LoVo (cell line): ENCODE data around the gene VSX2.

Experiments
- DNase-seq: peaks from one replicate; pipeline ENCODE4 v3.0.0-alpha.2; 2016; ENCODE audit warnings: low spot score

VSX2 gene

DNA sequence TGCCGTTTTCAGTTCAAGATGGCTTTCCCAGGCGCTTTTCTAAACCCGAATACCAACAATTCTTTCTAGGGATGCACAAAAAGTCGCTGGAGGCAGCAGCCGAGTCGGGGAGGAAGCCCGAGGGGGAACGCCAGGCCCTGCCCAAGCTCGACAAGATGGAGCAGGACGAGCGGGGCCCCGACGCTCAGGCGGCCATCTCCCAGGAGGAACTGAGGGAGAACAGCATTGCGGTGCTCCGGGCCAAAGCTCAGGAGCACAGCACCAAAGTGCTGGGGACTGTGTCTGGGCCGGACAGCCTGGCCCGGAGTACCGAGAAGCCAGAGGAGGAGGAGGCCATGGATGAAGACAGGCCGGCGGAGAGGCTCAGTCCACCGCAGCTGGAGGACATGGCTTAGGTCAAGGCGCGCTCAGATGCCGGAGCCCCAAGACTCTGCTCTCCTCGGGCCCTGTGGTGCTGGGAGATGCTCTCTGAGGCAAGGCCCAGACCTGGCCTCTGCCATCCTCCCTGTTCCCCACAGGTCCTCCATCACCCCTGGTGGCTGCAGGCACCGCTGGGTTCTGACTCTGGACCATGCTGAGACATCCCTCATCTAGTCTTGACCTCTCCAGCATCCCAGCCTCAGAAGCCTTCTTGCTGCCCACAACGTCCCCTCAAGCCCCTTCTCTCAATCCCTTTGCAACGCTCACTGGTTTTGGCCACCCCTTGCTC lies 21.4 kb downstream of the VSX2 start:
- DNase-seq, result no peak

DNA sequence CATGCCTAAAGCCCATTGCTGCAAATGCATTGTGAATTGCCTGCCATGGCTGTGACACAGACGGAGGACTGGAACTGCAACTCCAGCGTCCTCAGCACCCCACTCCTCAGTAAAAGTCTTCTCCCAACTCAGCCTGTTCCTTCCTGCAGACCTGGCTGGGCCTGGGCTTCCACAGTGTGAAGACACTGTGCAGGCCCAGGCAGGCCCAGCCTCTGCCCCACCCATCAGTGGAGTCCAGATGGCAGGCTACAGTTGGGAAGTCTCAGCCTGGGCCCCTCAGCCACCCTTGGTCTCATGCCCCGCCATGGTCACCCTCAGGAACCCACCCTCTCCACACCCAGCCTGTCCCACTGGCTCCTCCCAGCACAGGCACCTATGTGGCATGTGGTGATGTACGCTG lies 22.0 kb downstream of the VSX2 start:
- no peak for DNase-seq

DNA sequence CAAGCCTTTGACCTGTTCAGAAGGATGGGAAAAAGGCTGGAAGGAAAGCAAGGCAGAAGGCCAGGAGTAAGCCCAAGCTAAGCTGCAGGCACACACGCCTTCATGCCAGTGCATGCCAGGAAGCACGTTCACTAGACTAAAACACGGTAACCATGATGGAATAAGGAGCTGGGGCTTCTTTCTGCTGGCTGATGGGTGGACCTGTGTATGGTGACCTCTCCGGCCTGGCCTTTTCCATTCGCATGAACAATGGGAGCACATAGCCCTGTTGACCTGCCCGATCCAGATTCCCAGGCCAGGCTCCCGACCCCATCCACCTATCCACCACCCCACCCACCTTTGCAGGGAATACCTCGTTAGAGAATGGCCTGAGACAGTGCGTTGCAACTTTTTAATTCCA lies 22.8 kb downstream of the VSX2 start:
- DNase-seq, result no peak

DNA sequence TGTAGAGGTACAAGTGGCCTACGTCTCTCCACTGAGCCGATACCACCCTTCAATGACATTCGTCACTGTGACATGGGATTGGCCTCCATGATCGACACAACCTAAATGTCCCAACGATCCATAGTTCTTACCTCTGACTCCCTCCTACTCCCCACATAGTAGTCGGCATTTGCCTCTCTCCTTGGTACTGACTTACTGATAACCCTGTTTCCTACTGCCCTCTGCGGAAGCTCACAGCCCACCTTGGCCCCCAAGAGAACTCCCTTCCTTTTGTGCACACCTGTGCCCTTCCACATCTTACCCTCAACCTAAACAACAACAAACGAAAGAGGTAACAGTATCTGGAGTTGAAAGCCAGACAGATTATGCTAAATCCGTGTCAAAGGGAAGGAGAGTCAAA lies 23.9 kb downstream of the VSX2 start:
- no peak for DNase-seq

DNA sequence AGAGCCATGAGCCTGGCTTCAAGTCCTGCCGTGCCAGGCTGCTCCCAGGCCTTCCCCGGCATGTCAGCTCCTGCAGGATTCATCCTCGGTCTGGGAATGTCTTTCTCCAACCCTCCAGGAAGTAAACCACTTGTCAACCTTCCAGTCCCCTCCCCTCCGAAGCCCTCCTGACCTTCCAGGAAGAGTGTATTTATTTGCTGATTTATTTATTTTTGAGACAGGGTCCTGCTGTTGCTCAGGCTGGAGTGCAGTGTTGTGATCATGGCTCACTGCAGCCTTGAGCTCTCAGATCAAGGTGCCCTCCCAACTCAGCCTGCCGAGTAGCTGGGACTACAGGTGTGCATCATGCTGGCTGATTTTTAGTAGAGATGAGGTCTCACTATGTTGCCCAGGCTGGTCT lies 24.7 kb downstream of the VSX2 start:
- DNase-seq, result no peak

DNA sequence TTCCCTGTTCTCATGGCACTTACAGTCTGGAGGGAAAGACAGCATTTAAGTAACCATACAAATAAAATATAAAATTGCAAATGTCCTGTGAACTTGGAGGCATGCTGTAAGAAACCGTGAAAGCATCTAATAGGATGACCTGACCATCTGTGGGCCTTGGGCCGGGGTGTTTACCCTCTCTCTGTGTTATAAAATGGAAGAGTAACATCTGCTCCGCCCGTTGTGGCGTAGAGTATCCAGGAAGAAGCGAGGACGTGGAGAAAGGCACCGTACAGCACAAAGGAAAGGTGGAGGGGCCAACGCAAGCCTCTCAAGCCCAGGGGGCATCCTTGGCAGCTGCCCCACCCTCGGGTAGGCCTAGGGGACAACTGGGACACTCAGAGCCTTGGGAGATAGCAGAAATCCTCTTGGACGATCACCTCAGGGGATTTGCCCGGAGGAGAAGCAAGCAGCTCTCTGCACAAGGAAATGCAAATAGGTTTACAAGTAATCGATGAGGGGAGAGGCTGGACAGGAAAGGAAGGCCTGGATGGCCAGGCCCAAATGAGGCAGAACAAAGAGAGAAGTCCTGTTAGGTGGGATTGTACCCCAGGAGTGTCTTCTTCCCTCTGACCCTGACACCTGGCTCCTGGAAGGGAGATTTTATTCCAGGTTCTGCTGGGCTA lies 26.2 kb downstream of the VSX2 start:
- DNase-seq, result no peak

DNA sequence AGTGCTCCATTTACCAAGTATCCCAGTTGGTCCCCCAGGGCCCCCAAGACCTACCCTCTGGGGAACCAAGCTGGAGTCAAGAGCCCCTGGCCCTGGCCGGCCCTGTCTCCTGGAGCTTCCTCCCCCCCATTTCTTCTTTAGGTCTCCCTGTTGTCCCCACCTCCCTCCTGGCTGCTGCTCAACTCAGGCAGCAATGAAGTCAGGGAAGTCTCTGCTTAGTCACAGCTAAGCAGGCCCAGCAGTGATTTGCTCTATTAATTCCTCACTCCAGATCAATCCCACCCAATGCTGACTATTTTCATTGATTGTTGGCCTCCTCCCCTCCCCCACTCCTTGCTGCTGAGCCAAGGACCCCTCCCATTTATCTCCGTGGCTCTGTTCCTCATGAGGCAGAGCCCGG lies 28.3 kb downstream of the VSX2 start:
- DNase-seq, result no peak

DNA sequence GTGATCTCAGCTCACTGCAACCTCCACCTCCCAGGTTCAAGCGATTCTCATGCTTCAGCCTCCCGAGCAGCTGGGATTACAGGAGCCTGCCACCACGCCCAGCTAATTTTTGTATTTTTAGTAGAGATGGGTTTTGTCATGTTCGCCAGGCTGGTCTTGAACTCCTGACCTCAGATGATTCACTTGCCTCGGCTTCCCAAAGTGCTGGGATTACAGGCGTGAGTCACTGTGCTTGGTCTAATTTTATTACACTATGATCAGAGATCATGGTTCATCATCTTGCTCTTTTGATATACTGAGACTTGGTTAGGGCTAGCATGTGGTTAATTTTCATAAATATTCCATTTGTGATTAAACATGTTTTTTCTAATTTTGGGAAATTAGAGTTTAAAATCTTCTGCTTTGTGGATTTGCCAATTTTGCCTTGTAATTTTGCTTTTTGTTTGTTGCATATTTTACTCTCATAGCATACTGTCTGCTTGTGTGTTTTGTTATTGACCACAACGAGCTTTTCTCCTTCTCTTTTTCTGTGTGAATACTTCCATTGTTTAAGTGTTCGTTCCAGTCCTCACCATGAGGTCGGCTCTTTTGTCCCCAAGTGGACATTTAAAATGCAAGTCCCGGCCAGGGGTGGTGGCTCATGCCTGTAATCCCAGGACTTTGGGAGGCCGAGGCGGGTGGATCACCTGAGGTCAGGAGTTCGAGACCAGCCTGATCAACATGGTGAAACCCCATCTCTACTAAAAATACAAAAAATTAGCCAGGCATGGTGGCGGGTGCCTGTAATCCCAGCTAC lies 31.3 kb downstream of the VSX2 start:
- DNase-seq, result peak; percentile 30

DNA sequence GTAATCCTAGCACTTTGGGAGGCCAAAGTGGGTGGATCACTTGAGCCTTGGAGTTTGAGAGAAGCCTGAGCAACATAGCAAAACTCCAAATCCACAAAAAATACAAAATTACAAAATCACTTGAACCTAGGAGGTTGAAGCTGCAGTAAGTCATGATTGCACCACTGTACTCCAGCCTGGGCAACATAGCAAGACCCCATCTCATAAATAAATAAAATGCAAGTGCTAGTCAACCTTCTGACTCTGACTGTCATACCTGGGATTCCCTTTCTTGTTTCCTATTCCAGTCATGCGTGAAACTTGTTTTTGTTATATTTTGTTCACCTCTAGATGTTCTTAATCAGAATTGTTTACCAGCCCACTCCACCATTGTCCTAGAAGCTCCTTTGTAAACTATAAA lies 32.1 kb downstream of the VSX2 start:
- no peak for DNase-seq

DNA sequence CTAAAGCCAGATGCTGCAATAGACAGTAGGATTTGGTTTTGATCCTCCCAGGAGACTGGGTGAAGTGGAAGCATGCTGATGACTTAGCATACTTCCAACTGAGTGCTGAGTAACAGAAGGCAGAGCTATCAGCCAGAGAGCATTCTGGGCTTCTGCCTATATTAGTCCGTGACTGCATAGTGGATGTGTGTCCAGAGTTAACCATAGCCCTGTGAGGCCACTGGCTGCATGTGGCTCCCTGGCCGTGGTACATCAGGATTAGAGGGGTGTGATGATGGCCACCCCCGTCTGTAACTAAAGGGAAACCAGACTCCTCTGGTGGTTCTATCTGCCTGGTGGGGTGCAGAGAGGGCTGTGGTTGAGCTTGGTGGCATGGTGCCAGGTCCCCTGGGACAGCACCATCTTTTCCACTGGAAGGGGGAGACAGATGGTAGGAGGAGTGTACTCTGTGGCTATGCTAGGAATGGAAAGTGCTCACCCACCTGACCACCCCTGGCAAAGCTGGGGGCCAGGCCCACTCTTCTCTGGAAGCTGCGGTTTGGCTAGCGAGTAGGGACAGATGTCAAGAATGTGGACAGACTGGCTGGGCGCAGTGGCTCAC lies 36.1 kb downstream of the VSX2 start:
- no peak for DNase-seq

DNA sequence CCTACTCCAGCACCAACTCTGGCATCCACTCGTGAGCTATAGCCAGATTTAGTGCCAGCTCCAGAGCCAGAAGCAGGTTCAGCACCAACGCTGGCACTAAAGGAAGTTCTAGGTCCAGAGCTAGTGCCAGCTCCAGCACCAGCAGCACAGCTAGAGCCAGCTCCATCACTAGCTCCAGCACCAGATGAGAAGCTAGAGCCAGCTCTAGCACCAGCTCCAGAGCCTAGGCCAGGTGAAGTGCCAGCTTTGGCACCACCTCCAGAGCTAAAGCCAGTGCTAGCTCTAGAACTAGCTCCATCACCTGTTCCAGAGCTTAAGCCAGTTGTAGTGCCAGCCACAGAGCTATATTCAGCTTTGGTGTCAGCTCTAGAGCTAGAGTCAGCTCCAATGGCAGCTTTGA lies 38.8 kb downstream of the VSX2 start:
- DNase-seq, result no peak

DNA sequence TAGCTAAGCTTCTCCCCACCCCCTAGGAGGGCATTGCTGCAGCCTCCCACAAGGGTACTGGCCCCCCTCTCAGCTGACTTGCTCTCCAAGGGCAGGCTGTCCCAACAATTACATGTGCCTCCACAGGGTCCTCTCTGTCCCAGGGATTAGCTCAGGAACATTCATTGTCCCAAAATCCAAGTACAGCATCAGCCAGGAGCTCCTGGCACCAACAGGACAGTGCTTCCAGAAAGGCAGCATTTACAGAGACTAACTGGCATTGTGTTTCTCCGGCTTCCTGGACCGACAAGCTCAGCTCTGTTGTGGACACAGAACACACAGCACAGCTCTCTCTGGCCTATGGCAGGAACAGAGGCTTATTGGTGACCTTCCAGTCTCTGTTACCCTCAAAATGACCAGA lies 41.8 kb downstream of the VSX2 start:
- no peak for DNase-seq

DNA sequence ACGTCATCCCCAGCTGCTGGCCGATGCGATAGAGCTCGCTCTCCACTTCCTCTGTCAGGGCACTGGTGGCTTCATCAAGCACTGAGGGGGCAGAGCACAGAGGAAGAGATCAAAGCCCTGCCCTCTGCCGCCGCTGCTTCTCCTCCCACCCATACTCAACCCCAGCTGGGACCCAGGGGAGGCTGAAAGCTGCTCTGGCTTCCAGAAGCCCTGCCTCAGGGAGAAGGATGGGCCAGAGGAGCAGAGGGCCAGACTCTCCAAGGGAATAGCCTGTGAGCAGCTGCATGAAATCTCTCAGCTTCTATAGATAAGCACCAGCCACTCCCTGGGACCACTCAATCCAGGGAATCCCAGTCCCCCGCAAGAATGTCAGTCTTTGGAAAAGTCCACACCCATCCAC lies 47.5 kb downstream of the VSX2 start:
- DNase-seq, result no peak

DNA sequence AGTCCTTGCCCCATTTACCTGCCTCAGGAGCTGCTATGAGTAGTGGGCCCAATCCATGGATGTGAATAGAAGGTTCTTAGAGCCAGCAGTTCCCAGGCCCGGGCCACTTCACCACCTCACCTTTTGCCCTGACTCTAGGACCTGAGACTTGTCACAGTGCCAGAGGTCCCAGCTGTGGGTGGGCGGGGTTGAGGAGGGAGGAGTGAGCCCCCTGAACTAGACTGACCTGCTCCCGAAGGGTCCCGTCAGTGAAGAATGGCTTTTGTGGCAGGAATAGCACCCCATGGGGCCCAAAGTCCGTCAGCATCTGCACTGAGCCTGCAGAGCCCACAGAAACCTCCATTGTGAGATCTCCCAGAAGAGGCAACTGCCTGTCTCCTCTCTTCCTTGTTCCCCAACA lies 50.6 kb downstream of the VSX2 start:
- DNase-seq, result no peak

DNA sequence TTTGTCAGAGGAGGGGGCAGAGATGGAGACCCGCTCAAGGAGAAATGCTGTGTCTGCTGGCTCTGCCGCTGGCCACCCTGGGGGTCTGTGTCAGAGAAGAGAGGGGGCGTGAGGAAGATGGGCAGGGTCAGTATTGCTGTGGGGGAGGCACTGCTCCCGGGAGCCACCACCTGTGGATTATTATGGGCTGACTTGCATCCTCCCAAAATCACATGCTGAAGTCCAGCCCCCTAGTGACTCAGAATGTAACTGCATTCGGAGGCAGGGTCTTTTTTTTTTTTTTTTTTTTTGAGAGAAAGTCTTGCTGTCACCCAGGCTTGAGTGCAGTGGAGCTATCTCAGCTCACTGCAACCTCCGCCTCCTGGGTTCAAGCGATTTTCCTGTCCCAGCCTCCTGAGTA lies 51.2 kb downstream of the VSX2 start:
- DNase-seq, result no peak

DNA sequence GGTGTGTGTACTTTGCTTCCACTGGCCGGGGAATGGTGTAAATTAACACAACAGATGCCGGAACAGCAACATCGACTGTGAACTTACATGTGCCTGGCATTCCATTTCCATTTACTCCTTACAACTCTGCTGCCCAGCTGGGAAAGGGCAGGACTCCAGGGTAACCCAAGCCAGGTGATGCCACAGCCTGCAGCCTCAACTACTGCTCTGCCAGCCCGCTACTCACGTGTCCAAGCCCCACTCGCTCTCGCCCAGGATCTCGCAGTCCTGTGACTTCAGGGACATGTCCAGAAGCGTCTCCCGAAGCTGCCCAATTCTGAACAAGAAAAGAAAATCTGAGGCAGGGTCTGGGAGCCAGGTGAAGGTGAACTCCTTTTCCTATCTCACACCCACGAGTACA lies 52.8 kb downstream of the VSX2 start:
- no peak for DNase-seq

DNA sequence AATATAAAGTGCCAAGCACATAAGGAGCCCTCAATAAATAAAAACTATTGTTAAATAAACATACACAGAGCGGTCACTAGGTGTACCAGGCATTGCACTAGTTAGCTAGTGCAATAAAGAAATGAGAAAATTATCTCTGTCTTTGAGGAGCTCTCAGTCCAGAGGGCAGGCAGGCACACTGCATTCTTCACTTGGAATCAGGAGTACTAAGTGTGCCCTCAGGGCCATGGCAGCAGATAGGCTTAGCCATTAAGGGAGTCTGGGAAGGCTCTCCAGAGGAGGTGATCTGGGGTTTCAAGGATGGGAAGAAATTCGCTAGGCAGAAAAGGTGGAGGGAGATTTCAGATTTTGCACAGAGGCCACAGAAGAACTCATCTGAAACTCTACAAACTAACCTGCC lies 54.4 kb downstream of the VSX2 start:
- DNase-seq, result no peak

DNA sequence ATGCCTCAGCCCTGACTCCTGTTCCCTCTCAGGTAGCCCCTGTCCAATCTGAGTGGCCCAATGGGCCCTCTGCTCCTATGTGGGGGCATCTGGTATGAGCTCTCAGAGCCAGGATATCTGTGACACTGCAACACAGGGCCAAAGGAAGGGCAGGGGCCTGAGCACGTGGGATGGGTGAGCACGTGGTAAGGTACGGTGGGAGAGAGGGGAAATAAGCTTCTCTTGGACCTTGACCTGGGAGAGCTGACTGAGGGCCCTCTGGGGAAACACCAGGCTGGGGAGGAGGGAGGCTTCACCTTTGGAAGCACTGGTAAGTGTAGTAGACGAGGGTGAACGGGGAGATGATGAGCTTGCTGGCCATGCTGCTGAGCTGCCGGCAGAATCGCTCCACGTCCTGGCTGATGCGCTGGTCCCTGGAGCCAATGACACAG lies 56.8 kb downstream of the VSX2 start:
- DNase-seq, result no peak

DNA sequence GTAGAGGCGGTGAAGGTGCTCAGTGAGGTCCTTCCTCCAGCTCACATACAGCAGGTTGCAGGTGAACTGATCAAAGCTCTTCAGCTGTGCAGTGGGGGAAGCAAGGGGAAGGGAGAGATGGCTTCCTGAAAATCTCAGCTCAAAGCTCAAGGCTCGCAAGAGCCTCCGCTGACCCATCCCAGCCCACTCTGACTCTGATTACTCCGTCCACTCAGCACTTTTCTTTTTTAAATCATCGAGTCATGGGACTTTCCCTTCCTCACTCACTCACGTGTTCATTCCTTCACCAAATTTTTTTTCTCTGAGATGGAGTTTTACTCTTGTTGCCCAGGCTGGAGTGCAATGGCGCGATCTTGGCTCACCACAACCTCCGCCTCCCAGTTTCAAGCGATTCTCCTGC lies 58.7 kb downstream of the VSX2 start:
- DNase-seq, result no peak

DNA sequence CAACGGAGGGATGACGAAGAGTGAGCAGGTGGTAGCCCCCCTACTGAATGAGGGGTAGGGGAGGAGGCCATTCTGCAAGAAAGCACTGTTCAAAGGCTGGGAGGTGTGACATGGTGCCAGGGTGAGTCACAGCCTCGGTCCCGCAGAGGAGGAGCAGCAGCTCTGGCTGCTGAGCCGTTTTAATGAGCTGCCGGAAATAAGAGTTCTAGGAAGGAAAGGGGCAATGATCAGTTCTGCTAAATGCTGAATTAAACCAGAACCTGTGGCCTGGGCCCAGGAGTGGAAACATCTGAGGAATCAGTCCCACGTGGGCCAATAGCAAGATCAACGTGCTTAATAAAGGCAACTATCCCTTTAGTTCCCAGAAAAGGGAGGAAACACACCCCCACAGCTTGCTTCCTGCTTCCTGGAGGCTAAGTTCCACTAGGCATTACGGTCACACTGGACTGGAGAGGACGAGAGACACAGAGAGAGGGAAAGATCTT lies 59.9 kb downstream of the VSX2 start:
- no peak for DNase-seq

DNA sequence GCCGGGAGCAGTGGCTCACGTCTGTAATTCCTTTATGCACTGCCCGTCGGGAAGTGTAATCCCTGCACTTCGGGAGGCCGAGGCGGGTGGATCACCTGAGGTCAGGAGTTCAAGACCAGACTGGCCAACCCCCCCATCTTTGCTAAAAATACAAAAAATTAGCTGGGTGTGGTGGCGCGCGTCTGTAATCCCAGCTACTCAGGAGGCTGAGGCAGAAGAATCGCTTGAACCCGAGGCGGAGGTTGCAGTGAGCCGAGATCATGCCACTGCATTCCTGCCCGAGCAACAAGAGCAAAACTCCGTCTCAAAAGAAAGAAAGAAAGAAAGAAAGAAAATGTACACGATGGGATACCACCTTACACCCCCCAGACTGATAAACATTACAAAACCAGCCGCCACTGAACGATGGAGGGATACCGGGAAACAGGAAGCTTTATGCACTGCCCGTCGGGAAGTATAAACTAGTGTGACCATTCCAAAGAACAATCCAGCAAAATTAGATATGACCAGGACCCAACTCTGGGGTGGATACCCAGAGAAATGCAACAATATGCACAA lies 62.4 kb downstream of the VSX2 start:
- DNase-seq, result no peak

DNA sequence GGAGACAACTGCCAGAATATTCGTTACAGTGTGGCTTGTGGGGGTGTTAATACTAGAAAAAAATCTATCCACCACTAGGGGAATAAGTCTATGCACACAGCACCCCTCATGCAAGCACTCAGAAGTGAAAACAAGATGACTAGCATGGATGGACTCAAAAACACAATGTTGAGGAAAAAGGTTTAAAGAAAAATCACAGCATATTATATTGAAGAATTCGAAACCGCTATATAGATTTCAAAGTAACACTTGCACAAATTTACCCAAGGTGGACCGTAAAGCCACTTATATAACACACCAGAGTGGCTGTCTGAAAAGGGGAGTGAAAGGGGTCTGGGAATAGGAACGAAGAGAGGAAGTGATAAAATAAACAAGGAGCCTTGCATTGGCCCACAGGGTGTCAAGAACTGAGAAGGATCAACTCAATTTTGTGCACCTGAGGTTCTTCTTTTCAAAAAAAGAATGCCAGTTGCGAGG lies 62.9 kb downstream of the VSX2 start:
- DNase-seq, result peak; percentile 61
